PC-3 (cell line): ENCODE results near the gene EGLN1. TPM values are rescaled to one million over a fixed set of nuclear protein-coding genes. Genes with fewer than 3 reads are reported as not detected.

Experiments used
- ATAC-seq: fragments of 200-7000 bp; cut with Tn5 transposase; 2 replicates; pipeline ENCODE4 v1.9.1; 2020; ENCODE audit warnings: mild to moderate bottlenecking, moderate library complexity
- BruUV-seq: library from RNA; stranded (reverse); fragments of 400-500 nt; replicated peaks from 2 replicates; lab custom pipeline; 2021; lab: Mats Ljungman, UMichigan
- CTCF ChIA-PET: fragments of 300-600 bp; sonication (Branson Sonifier 250); formaldehyde crosslinking; loops from one replicate; lab custom pipeline; 2022; ENCODE audit warnings: antibody characterized with exemption; lab: Charles Lee
- POLR2A ChIA-PET: fragments of 300-600 bp; sonication (Branson Sonifier 250); formaldehyde crosslinking; loops from one replicate; lab custom pipeline; 2022; ENCODE audit warnings: antibody characterized with exemption; ENCODE audit not compliant: unreplicated experiment; lab: Charles Lee
- DNase-seq: peaks from one replicate; pipeline ENCODE4 v3.0.0-alpha.2; 2015
- H2AFZ ChIP-seq: fragments of 300-600 bp; sonication (generic); 2 replicates; pipeline ENCODE4 v1.6.0; 2016; ENCODE audit warnings: antibody characterized with exemption, low read length
- H3F3A ChIP-seq: fragments of 300-600 bp; sonication (generic); one replicate; pipeline ENCODE4 v1.6.0; 2017; ENCODE audit warnings: antibody characterized with exemption, low read length, control low read depth, mild to moderate bottlenecking; ENCODE audit not compliant: unreplicated experiment
- H3K27ac ChIP-seq: fragments of 300-600 bp; sonication (generic); 2 replicates; pipeline ENCODE4 v1.5.1; 2016; ENCODE audit warnings: mild to moderate bottlenecking, low read length
- H3K27me3 ChIP-seq: fragments of 300-600 bp; sonication (generic); 2 replicates; pipeline ENCODE4 v1.6.1; 2016; ENCODE audit warnings: low read length, mixed read lengths
- H3K36me3 ChIP-seq: fragments of 300-600 bp; sonication (generic); 2 replicates; pipeline ENCODE4 v1.6.1; 2016; ENCODE audit warnings: low read depth, mixed run types, low read length, mixed read lengths
- H3K4me1 ChIP-seq: fragments of 300-600 bp; sonication (generic); 2 replicates; pipeline ENCODE4 v1.5.1; 2016; ENCODE audit warnings: low read length; ENCODE audit not compliant: insufficient read depth
- H3K4me2 ChIP-seq: fragments of 300-600 bp; sonication (generic); 2 replicates; pipeline ENCODE4 v1.6.0; 2016; ENCODE audit warnings: low read length
- H3K4me3 ChIP-seq: fragments of 300-600 bp; sonication (generic); 2 replicates; pipeline ENCODE4 v1.5.1; 2016; ENCODE audit warnings: mild to moderate bottlenecking, low read length, mixed read lengths
- H3K79me2 ChIP-seq: fragments of 300-600 bp; sonication (generic); 2 replicates; pipeline ENCODE4 v1.6.1; 2017; ENCODE audit warnings: low read length, mixed read lengths
- H3K9ac ChIP-seq: fragments of 300-600 bp; sonication (generic); 2 replicates; pipeline ENCODE4 v1.6.0; 2016; ENCODE audit warnings: mild to moderate bottlenecking, low read length
- H3K9me2 ChIP-seq: fragments of 300-600 bp; sonication (generic); replicated peaks from 2 replicates; pipeline ENCODE4 v1.6.1; 2016; ENCODE audit warnings: mixed run types, low read length, mixed read lengths
- H3K9me3 ChIP-seq: fragments of 300-600 bp; sonication (generic); 2 replicates; pipeline ENCODE4 v1.6.1; 2016; ENCODE audit warnings: low read length, mixed read lengths
- H4K20me1 ChIP-seq: fragments of 300-600 bp; sonication (generic); 2 replicates; pipeline ENCODE4 v1.6.1; 2016; ENCODE audit warnings: low read length, mixed read lengths
- EZH2 ChIP-seq: fragments of 300-600 bp; sonication (generic); IDR thresholded peaks from one replicate; pipeline ENCODE4 v1.6.1; 2017; ENCODE audit warnings: antibody characterized with exemption, mild to moderate bottlenecking, low read length; ENCODE audit not compliant: unreplicated experiment
- EZH2phosphoT487 ChIP-seq: fragments of 300-600 bp; sonication (generic); IDR thresholded peaks from 2 replicates; pipeline ENCODE4 v1.6.1; 2018; ENCODE audit warnings: mild to moderate bottlenecking, antibody characterized with exemption, low read length, borderline replicate concordance
- intact Hi-C: fragments of 100-400 bp; cut with micrococcal nuclease; formaldehyde crosslinking; loops from 2 replicates; pipeline ENCODE4 v1.9.0; 2023
- total RNA-seq: library from RNA; depleted of rRNA; stranded (reverse); fragments of >200 nt; gene quantifications from 2 replicates; pipeline ENCODE4 v1.2.3, GENCODE V29; 2014
- TF ChIP-seq, protein P1 (sequence below): fragments of 300-600 bp; sonication (generic); conservative IDR thresholded peaks from 2 replicates; pipeline ENCODE4 v1.5.1; 2017; ENCODE audit warnings: antibody characterized with exemption, low read depth, mild to moderate bottlenecking, low read length

The EGLN1 gene
- total RNA-seq, 1 experiment from 2014 or later = 37.0 TPM

GRCh38 chr1:231387770-231388669 is 34.1 kb downstream of the EGLN1 start:
- Histone ChIP-seq H3K79me2 (peaks cover 93% of the 10 kb centered on the region), H4K20me1 (peaks cover 12% of the 10 kb centered on the region; the same call in 1 of the 2 replicates), H3F3A (peaks cover 5% of the 10 kb centered on the region), H3K36me3 (no peaks in the 10 kb centered on the region), H3K4me1 (peaks cover 54% of the 10 kb centered on the region), H3K27me3 (no peaks in the 10 kb centered on the region), H3K9ac (no peak overlapping the region), H3K4me3 (no peak overlapping the region), H3K27ac (peak overlapping the region; percentile 17), H3K9me2 (no peaks in the 10 kb centered on the region), H3K4me2 (peak overlapping the region; percentile 19), H3K9me3 (no peaks in the 10 kb centered on the region), H2AFZ (no peak overlapping the region)
- TF ChIP-seq, protein P1, sequence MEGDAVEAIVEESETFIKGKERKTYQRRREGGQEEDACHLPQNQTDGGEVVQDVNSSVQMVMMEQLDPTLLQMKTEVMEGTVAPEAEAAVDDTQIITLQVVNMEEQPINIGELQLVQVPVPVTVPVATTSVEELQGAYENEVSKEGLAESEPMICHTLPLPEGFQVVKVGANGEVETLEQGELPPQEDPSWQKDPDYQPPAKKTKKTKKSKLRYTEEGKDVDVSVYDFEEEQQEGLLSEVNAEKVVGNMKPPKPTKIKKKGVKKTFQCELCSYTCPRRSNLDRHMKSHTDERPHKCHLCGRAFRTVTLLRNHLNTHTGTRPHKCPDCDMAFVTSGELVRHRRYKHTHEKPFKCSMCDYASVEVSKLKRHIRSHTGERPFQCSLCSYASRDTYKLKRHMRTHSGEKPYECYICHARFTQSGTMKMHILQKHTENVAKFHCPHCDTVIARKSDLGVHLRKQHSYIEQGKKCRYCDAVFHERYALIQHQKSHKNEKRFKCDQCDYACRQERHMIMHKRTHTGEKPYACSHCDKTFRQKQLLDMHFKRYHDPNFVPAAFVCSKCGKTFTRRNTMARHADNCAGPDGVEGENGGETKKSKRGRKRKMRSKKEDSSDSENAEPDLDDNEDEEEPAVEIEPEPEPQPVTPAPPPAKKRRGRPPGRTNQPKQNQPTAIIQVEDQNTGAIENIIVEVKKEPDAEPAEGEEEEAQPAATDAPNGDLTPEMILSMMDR = no peak
- TF ChIP-seq EZH2phosphoT487 (no peak), EZH2 (no peak)
- ChIA-PET CTCF (no interaction called here), POLR2A (no interaction called here)
- ATAC-seq = peak; percentile 66
- intact Hi-C loops = loop anchor here (2.0 kb wide), 1 partner anchor 19 kb away; no protein-coding TSS in a partner anchor
- DNase-seq = peak; percentile 74
- BruUV-seq = no TSS peak

GRCh38 chr1:231386466-231386865 is 35.6 kb downstream of the EGLN1 start:
- Histone ChIP-seq H3K79me2 (peaks cover 94% of the 10 kb centered on the region), H3K36me3 (no peaks in the 10 kb centered on the region), H3K4me3 (no peak overlapping the region), H3K4me2 (no peak overlapping the region; the same call in 1 of the 2 replicates), H3K27me3 (no peaks in the 10 kb centered on the region), H3K9me3 (no peaks in the 10 kb centered on the region), H3F3A (peaks cover 5% of the 10 kb centered on the region), H2AFZ (no peak overlapping the region), H3K27ac (peak overlapping the region; percentile 68), H3K9me2 (no peaks in the 10 kb centered on the region), H3K4me1 (peaks cover 54% of the 10 kb centered on the region), H3K9ac (no peak overlapping the region), H4K20me1 (peaks cover 12% of the 10 kb centered on the region; the same call in 1 of the 2 replicates)
- CTCF ChIA-PET = no interaction called here
- POLR2A ChIA-PET = no interaction called here
- no TSS peak for BruUV-seq
- no peak for TF ChIP-seq EZH2
- TF ChIP-seq EZH2phosphoT487 = no peak
- TF ChIP-seq, protein P1 = no peak
- ATAC-seq (no peak), DNase-seq (no peak)
- intact Hi-C loops = no loop called here
